Measurements from ENCODE around the gene FZD10. TPM values are rescaled to one million over a fixed set of nuclear protein-coding genes. Genes with fewer than 3 reads are reported as not detected.

FZD10 gene
- total and polyA plus RNA-seq, 2 experiments from 2014 or later = 0.11 to 0.45 TPM

DNA sequence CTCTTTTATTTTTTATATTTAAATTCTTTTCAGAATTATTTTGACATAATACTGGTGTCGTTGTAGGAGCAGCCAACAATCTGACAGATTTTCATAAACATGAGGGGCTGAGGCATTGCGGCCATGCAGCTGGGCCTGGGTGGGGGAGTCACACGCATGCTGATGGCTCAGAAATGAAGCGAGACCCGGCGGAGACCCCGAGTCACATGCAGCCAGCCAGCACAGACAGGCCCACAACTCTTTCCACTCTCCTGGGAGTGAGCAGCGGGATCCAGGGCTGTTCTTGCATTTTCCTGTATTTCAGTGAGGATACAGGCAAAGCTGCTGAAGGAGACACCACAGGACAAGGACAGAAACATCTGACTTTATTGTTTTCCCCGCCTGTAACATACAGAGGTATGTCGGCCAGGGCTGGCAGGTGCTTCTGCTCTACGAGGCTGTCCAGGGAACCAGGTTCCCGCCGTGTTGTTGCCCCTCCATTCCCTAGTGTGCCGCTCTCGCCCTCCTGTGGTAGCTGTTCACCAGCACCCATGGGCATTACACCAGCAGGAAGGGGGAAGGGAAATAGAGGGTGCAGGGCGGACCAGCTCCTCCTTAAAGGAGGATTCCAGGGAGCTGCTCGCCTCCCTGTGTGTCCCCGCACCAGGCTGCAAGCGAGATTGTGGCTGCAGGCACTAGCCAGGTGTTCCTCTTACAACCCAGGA, 30.5 kb downstream of the FZD10 start:
- H3K79me2 ChIP-seq (replicated peaks; ENCODE audit: insufficient read depth) = no peaks in the 10 kb centered on the region
- H3K36me3 ChIP-seq (ENCODE audit: insufficient read depth) = no peaks in the 10 kb centered on the region; the same call in 1 of the 2 replicates
- H3K9me3 Mint-ChIP-seq = peaks cover 12% of the 10 kb centered on the region
- H3K4me3 Mint-ChIP-seq = no peak overlapping the region
- H3K27me3 ChIP-seq (ENCODE audit: insufficient read depth) = no peaks in the 10 kb centered on the region
- no peaks in the 10 kb centered on the region for H3K4me1 Mint-ChIP-seq
- DNase-seq (ENCODE audit: low spot score) (no peak), ATAC-seq (no peak)
- H3F3A ChIP-seq (replicated peaks; ENCODE audit: low read depth) = no peaks in the 10 kb centered on the region
- no peak overlapping the region for H3K27ac ChIP-seq (ENCODE audit: low read depth)
- H3K36me3 Mint-ChIP-seq (ENCODE audit: low read depth) = peaks cover 32% of the 10 kb centered on the region
- H3K27ac Mint-ChIP-seq = no peak overlapping the region
- H3K27me3 Mint-ChIP-seq (ENCODE audit: insufficient read depth, low read depth, poor library complexity) = no peaks in the 10 kb centered on the region
- H3K4me3 ChIP-seq = no peak overlapping the region
- no peak overlapping the region for H2AFZ ChIP-seq
- H3K4me2 ChIP-seq = no peak overlapping the region
- H4K20me1 ChIP-seq (replicated peaks; ENCODE audit: insufficient read depth) = no peaks in the 10 kb centered on the region
- H3K9me2 ChIP-seq (ENCODE audit: insufficient read depth) = no peaks in the 10 kb centered on the region
- H3K4me1 ChIP-seq (ENCODE audit: insufficient read depth) = no peaks in the 10 kb centered on the region
- TF ChIP-seq POLR2AphosphoS5 (IDR thresholded peaks at IDR 0.05; ENCODE audit: low read depth) (no peak), REST (IDR thresholded peaks at IDR 0.05; ENCODE audit: unreplicated experiment) (no peak), ZNF331 (CRISPR knock-in tag; IDR thresholded peaks at IDR 0.05; ENCODE audit: low read depth) (no peak)
- TF ChIP-seq, protein P1, sequence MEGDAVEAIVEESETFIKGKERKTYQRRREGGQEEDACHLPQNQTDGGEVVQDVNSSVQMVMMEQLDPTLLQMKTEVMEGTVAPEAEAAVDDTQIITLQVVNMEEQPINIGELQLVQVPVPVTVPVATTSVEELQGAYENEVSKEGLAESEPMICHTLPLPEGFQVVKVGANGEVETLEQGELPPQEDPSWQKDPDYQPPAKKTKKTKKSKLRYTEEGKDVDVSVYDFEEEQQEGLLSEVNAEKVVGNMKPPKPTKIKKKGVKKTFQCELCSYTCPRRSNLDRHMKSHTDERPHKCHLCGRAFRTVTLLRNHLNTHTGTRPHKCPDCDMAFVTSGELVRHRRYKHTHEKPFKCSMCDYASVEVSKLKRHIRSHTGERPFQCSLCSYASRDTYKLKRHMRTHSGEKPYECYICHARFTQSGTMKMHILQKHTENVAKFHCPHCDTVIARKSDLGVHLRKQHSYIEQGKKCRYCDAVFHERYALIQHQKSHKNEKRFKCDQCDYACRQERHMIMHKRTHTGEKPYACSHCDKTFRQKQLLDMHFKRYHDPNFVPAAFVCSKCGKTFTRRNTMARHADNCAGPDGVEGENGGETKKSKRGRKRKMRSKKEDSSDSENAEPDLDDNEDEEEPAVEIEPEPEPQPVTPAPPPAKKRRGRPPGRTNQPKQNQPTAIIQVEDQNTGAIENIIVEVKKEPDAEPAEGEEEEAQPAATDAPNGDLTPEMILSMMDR (conservative IDR thresholded peaks at IDR 0.05; ENCODE audit: low read depth in 2 of 2) = peak in 1 of 2 experiments; percentile 64; a peak in 3 of 4 replicates

GRCh38 chr12:130194154-130194553, 31.9 kb downstream of the FZD10 start:
- H3K4me3 ChIP-seq = no peak overlapping the region
- no peak overlapping the region for H3K27ac Mint-ChIP-seq
- H3K4me2 ChIP-seq = no peak overlapping the region
- no peaks in the 10 kb centered on the region for H3K79me2 ChIP-seq (replicated peaks; ENCODE audit: insufficient read depth)
- H3K27me3 ChIP-seq (ENCODE audit: insufficient read depth) = no peaks in the 10 kb centered on the region
- no peaks in the 10 kb centered on the region for H3K4me1 Mint-ChIP-seq
- no peak for ATAC-seq
- no peaks in the 10 kb centered on the region for H3K27me3 Mint-ChIP-seq (ENCODE audit: insufficient read depth, low read depth, poor library complexity)
- H3K9me2 ChIP-seq (ENCODE audit: insufficient read depth) = no peaks in the 10 kb centered on the region
- H4K20me1 ChIP-seq (replicated peaks; ENCODE audit: insufficient read depth) = no peaks in the 10 kb centered on the region
- H3K4me1 ChIP-seq (ENCODE audit: insufficient read depth) = no peaks in the 10 kb centered on the region
- DNase-seq (ENCODE audit: low spot score) = no peak
- H3F3A ChIP-seq (replicated peaks; ENCODE audit: low read depth) = no peaks in the 10 kb centered on the region
- no peaks in the 10 kb centered on the region; the same call in 1 of the 2 replicates for H3K36me3 ChIP-seq (ENCODE audit: insufficient read depth)
- H3K36me3 Mint-ChIP-seq (ENCODE audit: low read depth) = peaks cover 30% of the 10 kb centered on the region
- H3K9me3 Mint-ChIP-seq = peaks cover under 1% of the 10 kb centered on the region
- H3K4me3 Mint-ChIP-seq = no peak overlapping the region
- H2AFZ ChIP-seq = no peak overlapping the region
- no peak overlapping the region for H3K27ac ChIP-seq (ENCODE audit: low read depth)
- TF ChIP-seq ETS1 (IDR thresholded peaks at IDR 0.05) (no peak), ZNF331 (CRISPR knock-in tag; IDR thresholded peaks at IDR 0.05; ENCODE audit: low read depth) (no peak), EZH2phosphoT487 (IDR thresholded peaks at IDR 0.05; ENCODE audit: unreplicated experiment) (no peak), POLR2AphosphoS5 (IDR thresholded peaks at IDR 0.05; ENCODE audit: low read depth) (no peak), EZH2 (IDR thresholded peaks at IDR 0.05; ENCODE audit: low read depth, unreplicated experiment) (no peak), JUNB (IDR thresholded peaks at IDR 0.05; ENCODE audit: unreplicated experiment) (no peak), STAT1 (IDR thresholded peaks at IDR 0.05; ENCODE audit: unreplicated experiment) (no peak), NANOG (IDR thresholded peaks at IDR 0.05; ENCODE audit: borderline replicate concordance) (no peak), REST (IDR thresholded peaks at IDR 0.05; ENCODE audit: unreplicated experiment) (no peak)

All from GM23338 (cell line).